PC-3 (cell line): ENCODE data around the gene CYTH3. TPM values are rescaled to one million over a fixed set of nuclear protein-coding genes. Genes with fewer than 3 reads are reported as not detected.

Experiments
- ATAC-seq: fragments of 200-7000 bp; cut with Tn5 transposase; 2 replicates; pipeline ENCODE4 v1.9.1; 2020; ENCODE audit warnings: mild to moderate bottlenecking, moderate library complexity
- BruUV-seq: library from RNA; stranded (reverse); fragments of 400-500 nt; replicated peaks from 2 replicates; lab custom pipeline; 2021; lab: Mats Ljungman, UMichigan
- CTCF ChIA-PET: fragments of 300-600 bp; sonication (Branson Sonifier 250); formaldehyde crosslinking; loops from one replicate; lab custom pipeline; 2022; ENCODE audit warnings: antibody characterized with exemption; lab: Charles Lee
- POLR2A ChIA-PET: fragments of 300-600 bp; sonication (Branson Sonifier 250); formaldehyde crosslinking; loops from one replicate; lab custom pipeline; 2022; ENCODE audit warnings: antibody characterized with exemption; ENCODE audit not compliant: unreplicated experiment; lab: Charles Lee
- DNase-seq: peaks from one replicate; pipeline ENCODE4 v3.0.0-alpha.2; 2015
- H2AFZ ChIP-seq: fragments of 300-600 bp; sonication (generic); 2 replicates; pipeline ENCODE4 v1.6.0; 2016; ENCODE audit warnings: antibody characterized with exemption, low read length
- H3F3A ChIP-seq: fragments of 300-600 bp; sonication (generic); one replicate; pipeline ENCODE4 v1.6.0; 2017; ENCODE audit warnings: antibody characterized with exemption, low read length, control low read depth, mild to moderate bottlenecking; ENCODE audit not compliant: unreplicated experiment
- H3K27ac ChIP-seq: fragments of 300-600 bp; sonication (generic); 2 replicates; pipeline ENCODE4 v1.5.1; 2016; ENCODE audit warnings: mild to moderate bottlenecking, low read length
- H3K27me3 ChIP-seq: fragments of 300-600 bp; sonication (generic); 2 replicates; pipeline ENCODE4 v1.6.1; 2016; ENCODE audit warnings: low read length, mixed read lengths
- H3K36me3 ChIP-seq: fragments of 300-600 bp; sonication (generic); 2 replicates; pipeline ENCODE4 v1.6.1; 2016; ENCODE audit warnings: low read depth, mixed run types, low read length, mixed read lengths
- H3K4me1 ChIP-seq: fragments of 300-600 bp; sonication (generic); 2 replicates; pipeline ENCODE4 v1.5.1; 2016; ENCODE audit warnings: low read length; ENCODE audit not compliant: insufficient read depth
- H3K4me2 ChIP-seq: fragments of 300-600 bp; sonication (generic); 2 replicates; pipeline ENCODE4 v1.6.0; 2016; ENCODE audit warnings: low read length
- H3K4me3 ChIP-seq: fragments of 300-600 bp; sonication (generic); 2 replicates; pipeline ENCODE4 v1.5.1; 2016; ENCODE audit warnings: mild to moderate bottlenecking, low read length, mixed read lengths
- H3K79me2 ChIP-seq: fragments of 300-600 bp; sonication (generic); 2 replicates; pipeline ENCODE4 v1.6.1; 2017; ENCODE audit warnings: low read length, mixed read lengths
- H3K9ac ChIP-seq: fragments of 300-600 bp; sonication (generic); 2 replicates; pipeline ENCODE4 v1.6.0; 2016; ENCODE audit warnings: mild to moderate bottlenecking, low read length
- H3K9me2 ChIP-seq: fragments of 300-600 bp; sonication (generic); replicated peaks from 2 replicates; pipeline ENCODE4 v1.6.1; 2016; ENCODE audit warnings: mixed run types, low read length, mixed read lengths
- H3K9me3 ChIP-seq: fragments of 300-600 bp; sonication (generic); 2 replicates; pipeline ENCODE4 v1.6.1; 2016; ENCODE audit warnings: low read length, mixed read lengths
- H4K20me1 ChIP-seq: fragments of 300-600 bp; sonication (generic); 2 replicates; pipeline ENCODE4 v1.6.1; 2016; ENCODE audit warnings: low read length, mixed read lengths
- EZH2 ChIP-seq: fragments of 300-600 bp; sonication (generic); IDR thresholded peaks from one replicate; pipeline ENCODE4 v1.6.1; 2017; ENCODE audit warnings: antibody characterized with exemption, mild to moderate bottlenecking, low read length; ENCODE audit not compliant: unreplicated experiment
- EZH2phosphoT487 ChIP-seq: fragments of 300-600 bp; sonication (generic); IDR thresholded peaks from 2 replicates; pipeline ENCODE4 v1.6.1; 2018; ENCODE audit warnings: mild to moderate bottlenecking, antibody characterized with exemption, low read length, borderline replicate concordance
- intact Hi-C: fragments of 100-400 bp; cut with micrococcal nuclease; formaldehyde crosslinking; loops from 2 replicates; pipeline ENCODE4 v1.9.0; 2023
- total RNA-seq: library from RNA; depleted of rRNA; stranded (reverse); fragments of >200 nt; gene quantifications from 2 replicates; pipeline ENCODE4 v1.2.3, GENCODE V29; 2014
- TF ChIP-seq, protein P1 (sequence below): fragments of 300-600 bp; sonication (generic); conservative IDR thresholded peaks from 2 replicates; pipeline ENCODE4 v1.5.1; 2017; ENCODE audit warnings: antibody characterized with exemption, low read depth, mild to moderate bottlenecking, low read length

The CYTH3 gene
- total RNA-seq, 1 experiment from 2014 or later, result 23.1 TPM

DNA sequence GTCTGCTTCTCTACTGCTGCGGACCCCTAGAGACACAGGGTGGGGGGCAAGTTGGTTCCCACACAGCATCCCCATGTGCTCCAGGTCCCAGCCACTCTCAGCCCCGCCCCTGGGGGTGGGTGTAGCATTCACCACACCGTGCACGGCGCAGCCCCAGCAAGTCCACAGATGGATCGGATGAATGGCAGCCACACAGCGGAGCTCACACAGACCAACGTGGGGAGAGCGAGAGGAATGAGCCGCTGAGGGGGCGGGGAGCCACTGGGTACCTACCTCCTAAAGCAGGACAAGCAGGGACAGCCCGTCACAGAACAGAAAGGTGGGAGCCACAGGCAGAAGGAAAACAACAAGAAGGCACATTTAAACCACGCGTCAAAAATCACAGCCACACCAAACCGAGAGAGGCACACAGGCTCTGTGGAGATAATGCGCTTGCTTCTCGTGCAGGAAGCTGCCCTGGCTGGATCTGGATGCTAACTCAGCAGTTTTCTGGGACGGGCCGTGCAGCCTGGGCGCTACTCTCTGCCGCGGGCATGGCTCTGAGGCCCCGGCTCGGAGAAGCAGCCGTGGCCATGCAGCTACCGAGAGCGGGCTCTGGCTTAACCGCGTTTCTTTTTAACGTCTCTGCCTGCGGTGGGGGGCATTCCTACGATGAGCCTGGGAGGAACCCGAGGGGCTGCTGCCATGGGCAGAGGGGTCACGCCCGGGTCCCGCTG lies 102.5 kb downstream of the CYTH3 start:
- BruUV-seq, result no TSS peak
- DNase-seq (no peak), ATAC-seq (no peak)
- TF ChIP-seq EZH2phosphoT487 (no peak), EZH2 (no peak)
- TF ChIP-seq, protein P1, sequence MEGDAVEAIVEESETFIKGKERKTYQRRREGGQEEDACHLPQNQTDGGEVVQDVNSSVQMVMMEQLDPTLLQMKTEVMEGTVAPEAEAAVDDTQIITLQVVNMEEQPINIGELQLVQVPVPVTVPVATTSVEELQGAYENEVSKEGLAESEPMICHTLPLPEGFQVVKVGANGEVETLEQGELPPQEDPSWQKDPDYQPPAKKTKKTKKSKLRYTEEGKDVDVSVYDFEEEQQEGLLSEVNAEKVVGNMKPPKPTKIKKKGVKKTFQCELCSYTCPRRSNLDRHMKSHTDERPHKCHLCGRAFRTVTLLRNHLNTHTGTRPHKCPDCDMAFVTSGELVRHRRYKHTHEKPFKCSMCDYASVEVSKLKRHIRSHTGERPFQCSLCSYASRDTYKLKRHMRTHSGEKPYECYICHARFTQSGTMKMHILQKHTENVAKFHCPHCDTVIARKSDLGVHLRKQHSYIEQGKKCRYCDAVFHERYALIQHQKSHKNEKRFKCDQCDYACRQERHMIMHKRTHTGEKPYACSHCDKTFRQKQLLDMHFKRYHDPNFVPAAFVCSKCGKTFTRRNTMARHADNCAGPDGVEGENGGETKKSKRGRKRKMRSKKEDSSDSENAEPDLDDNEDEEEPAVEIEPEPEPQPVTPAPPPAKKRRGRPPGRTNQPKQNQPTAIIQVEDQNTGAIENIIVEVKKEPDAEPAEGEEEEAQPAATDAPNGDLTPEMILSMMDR, result no peak
- H3K36me3 ChIP-seq, result peaks cover 4% of the 10 kb centered on the region; the same call in 1 of the 2 replicates
- H3K9ac ChIP-seq, result no peak overlapping the region
- CTCF ChIA-PET, result no interaction called here
- no peaks in the 10 kb centered on the region for H4K20me1 ChIP-seq
- no peaks in the 10 kb centered on the region for H3K79me2 ChIP-seq
- H3K27ac ChIP-seq, result no peak overlapping the region
- no peaks in the 10 kb centered on the region for H3K9me3 ChIP-seq
- H3K9me2 ChIP-seq, result no peaks in the 10 kb centered on the region
- intact Hi-C loops, result no loop called here
- no peak overlapping the region for H3K4me3 ChIP-seq
- no peak overlapping the region for H3K4me2 ChIP-seq
- no peak overlapping the region for H2AFZ ChIP-seq
- no peaks in the 10 kb centered on the region for H3K4me1 ChIP-seq
- H3K27me3 ChIP-seq, result no peaks in the 10 kb centered on the region
- H3F3A ChIP-seq, result no peaks in the 10 kb centered on the region
- POLR2A ChIA-PET, result no interaction called here

- Histone ChIP-seq H4K20me1 (no peaks in the 10 kb centered on the region), H3K4me3 (no peak overlapping the region), H3K4me1 (no peaks in the 10 kb centered on the region), H3K36me3 (peaks cover 4% of the 10 kb centered on the region; the same call in 1 of the 2 replicates), H3K27me3 (no peaks in the 10 kb centered on the region), H3K9ac (no peak overlapping the region), H3K9me2 (no peaks in the 10 kb centered on the region), H3K9me3 (no peaks in the 10 kb centered on the region), H3F3A (no peaks in the 10 kb centered on the region), H3K4me2 (no peak overlapping the region), H3K27ac (no peak overlapping the region), H3K79me2 (no peaks in the 10 kb centered on the region), H2AFZ (no peak overlapping the region)
- BruUV-seq, result no TSS peak
- ChIA-PET POLR2A (no interaction called here), CTCF (interaction anchor here (0.6 kb wide), 1 partner anchor 122 kb away, joined by 9 read pairs; no protein-coding TSS in a partner anchor)
- DNase-seq (no peak), ATAC-seq (no peak)
- TF ChIP-seq EZH2phosphoT487, result no peak
- TF ChIP-seq EZH2, result no peak
- TF ChIP-seq, protein P1, result no peak
- intact Hi-C loops, result no loop called here
Observed at GRCh38 chr7:6168477-6168868, 104.0 kb downstream of the CYTH3 start.
